HCT116 (cell line): ENCODE measurements around the gene TBATA. TPM values are rescaled to one million over a fixed set of nuclear protein-coding genes. Genes with fewer than 3 reads are reported as not detected.

Experiments used
- ATAC-seq: fragments of 200-7000 bp; cut with Tn5 transposase; 2 replicates; pipeline ENCODE4 v1.9.1; 2020; ENCODE audit warnings: mild to moderate bottlenecking, moderate library complexity
- BruUV-seq: library from RNA; stranded (reverse); fragments of 400-500 nt; replicated peaks from 2 replicates; lab custom pipeline; 2021; lab: Mats Ljungman, UMichigan
- CTCF ChIA-PET: fragments of 300-600 bp; sonication (Branson Sonifier 250); formaldehyde crosslinking; loops from one replicate; lab custom pipeline; 2021; ENCODE audit warnings: antibody characterized with exemption; lab: Charles Lee
- POLR2A ChIA-PET: fragments of 300-600, 350-600 bp; sonication (Branson Sonifier 250); formaldehyde crosslinking; loops from one replicate; lab custom pipeline; 2021; ENCODE audit warnings: antibody characterized with exemption; lab: Charles Lee
- RAD21 ChIA-PET, 2 experiments: fragments of 300-600 bp; sonication (Branson Sonifier 250); formaldehyde crosslinking; loops; one replicate each; lab custom pipeline; 2023; ENCODE audit warnings: low total read pairs in 2 of 2; ENCODE audit not compliant: uncharacterized antibody in 2 of 2, unreplicated experiment in 2 of 2, low non-redundant PET in 1 of 2; lab: Charles Lee
- DNase-seq: peaks from one replicate; pipeline ENCODE4 v3.0.0-alpha.2; 2010; ENCODE audit warnings: low read depth, low spot score
- H2AFZ ChIP-seq: fragments of 200-600 bp; shearing (Covaris generic), sonication (generic); 2 replicates; pipeline ENCODE4 v1.6.1; 2017; ENCODE audit warnings: low read depth, mixed run types, mixed read lengths, antibody characterized with exemption, low read length; ENCODE audit not compliant: poor library complexity, severe bottlenecking
- H3K27ac ChIP-seq: 2 replicates; pipeline ENCODE4 v1.5.1; 2012; ENCODE audit warnings: low read depth, low read length
- H3K27me3 ChIP-seq: fragments of 200-600 bp; sonication (generic); 2 replicates; pipeline ENCODE4 v1.6.1; 2016; ENCODE audit warnings: mixed run types, low read length, mixed read lengths; ENCODE audit not compliant: insufficient read depth
- H3K36me3 ChIP-seq, 2 experiments: fragments of 200-500 bp in 1 of 2; fragments of 200-600 bp in 1 of 2; sonication (Bioruptor generic) in 1 of 2; sonication (generic) in 1 of 2; 2 replicates each; pipeline versions ENCODE4 v1.5.1 to v1.6.1; 2014 to 2016; ENCODE audit warnings: low read length in 2 of 2, inconsistent platforms in 1 of 2, mixed read lengths in 1 of 2, mixed run types in 1 of 2; ENCODE audit not compliant: insufficient read depth in 2 of 2, control insufficient read depth in 1 of 2
- H3K4me1 ChIP-seq, 2 experiments: fragments of 200-600 bp in 1 of 2; sonication (generic) in 1 of 2; 2 replicates each; pipeline versions ENCODE4 v1.5.1 to v1.6.1; 2012 to 2017; ENCODE audit warnings: low read length in 2 of 2, inconsistent platforms in 1 of 2, mild to moderate bottlenecking in 1 of 2, mixed read lengths in 1 of 2, mixed run types in 1 of 2, moderate library complexity in 1 of 2; ENCODE audit not compliant: insufficient read depth in 2 of 2, control insufficient read depth in 1 of 2
- H3K4me2 ChIP-seq: fragments of 200-600 bp; sonication (generic); 2 replicates; pipeline ENCODE4 v1.6.1; 2017; ENCODE audit warnings: mixed run types, low read length, mixed read lengths
- H3K4me3 ChIP-seq, 2 experiments: fragments of 200-600 bp in 1 of 2; sonication (generic) in 1 of 2; replicated peaks in 1 of 2; 2 replicates each; pipeline ENCODE4 v1.5.1; 2011 to 2016; ENCODE audit warnings: low read length in 2 of 2, control low read depth in 1 of 2, low read depth in 1 of 2, mild to moderate bottlenecking in 1 of 2, mixed read lengths in 1 of 2, mixed run types in 1 of 2
- H3K79me2 ChIP-seq: fragments of 200-600 bp; sonication (generic); 2 replicates; pipeline ENCODE4 v1.6.1; 2017; ENCODE audit warnings: mild to moderate bottlenecking, mixed run types, low read length, moderate library complexity, mixed read lengths; ENCODE audit not compliant: insufficient read depth
- H3K9ac ChIP-seq: fragments of 200-600 bp; sonication (generic); 2 replicates; pipeline ENCODE4 v1.6.1; 2016; ENCODE audit warnings: low read length, mixed read lengths
- H3K9me2 ChIP-seq: fragments of 200-600 bp; sonication (generic), shearing (Covaris generic); 2 replicates; pipeline ENCODE4 v1.6.1; 2017; ENCODE audit warnings: mixed run types, mild to moderate bottlenecking, moderate library complexity; ENCODE audit not compliant: insufficient read depth
- H3K9me3 ChIP-seq, 2 experiments: fragments of 200-500 bp in 1 of 2; fragments of 200-600 bp in 1 of 2; sonication (Bioruptor generic) in 1 of 2; sonication (generic) in 1 of 2; 2 replicates each; pipeline ENCODE4 v1.6.1; 2014 to 2017; ENCODE audit warnings: low read length in 2 of 2, mixed read lengths in 2 of 2, inconsistent platforms in 1 of 2, low read depth in 1 of 2, mild to moderate bottlenecking in 1 of 2, mixed run types in 1 of 2, moderate library complexity in 1 of 2; ENCODE audit not compliant: control insufficient read depth in 1 of 2, insufficient read depth in 1 of 2
- H4K20me1 ChIP-seq: fragments of 200-600 bp; sonication (generic), shearing (Covaris generic); 2 replicates; pipeline ENCODE4 v1.6.1; 2017; ENCODE audit warnings: mixed run types, mild to moderate bottlenecking, moderate library complexity; ENCODE audit not compliant: insufficient read depth
- ATF3 ChIP-seq: IDR thresholded peaks from 2 replicates; pipeline ENCODE4 v1.6.1; 2012
- EZH2 ChIP-seq: fragments of 200-600 bp; sonication (generic); IDR thresholded peaks from 2 replicates; pipeline ENCODE4 v1.6.1; 2017; ENCODE audit warnings: antibody characterized with exemption, mixed run types
- FOSL1 ChIP-seq: IDR thresholded peaks from 2 replicates; pipeline ENCODE4 v1.6.1; 2012; ENCODE audit warnings: low read depth
- JUND ChIP-seq: IDR thresholded peaks from 2 replicates; pipeline ENCODE4 v1.6.1; 2012
- POLR2A ChIP-seq: IDR thresholded peaks from 2 replicates; pipeline ENCODE4 v1.7.0; 2011; ENCODE audit warnings: borderline replicate concordance; ENCODE audit not compliant: insufficient read depth, insufficient read length; ENCODE audit errors: extremely low read depth
- POLR2AphosphoS5 ChIP-seq: IDR thresholded peaks from 2 replicates; pipeline ENCODE4 v1.6.1; 2011; ENCODE audit warnings: mild to moderate bottlenecking, low read depth, low read length, moderate library complexity
- SIN3A ChIP-seq: IDR thresholded peaks from 2 replicates; pipeline ENCODE4 v1.6.1; 2012; ENCODE audit warnings: low read depth
- SRF ChIP-seq: IDR thresholded peaks from 2 replicates; pipeline ENCODE4 v1.6.1; 2012; ENCODE audit warnings: low read depth
- ZFX ChIP-seq: fragments of 450-650 bp; IDR thresholded peaks from 2 replicates; pipeline ENCODE4 v1.6.1; 2017
- intact Hi-C: fragments of 100-400 bp; cut with micrococcal nuclease; formaldehyde crosslinking; loops from 2 replicates; pipeline ENCODE4 v1.10.0; 2022
- total RNA-seq: library from RNA; stranded (reverse); gene quantifications from one replicate; pipeline ENCODE4 v1.2.1, GENCODE V29; 2021; ENCODE audit not compliant: unreplicated experiment
- TF ChIP-seq, protein P1 (sequence below): IDR thresholded peaks from 2 replicates; pipeline ENCODE4 v1.6.1; 2011; ENCODE audit warnings: mild to moderate bottlenecking, low read length, moderate library complexity; ENCODE audit not compliant: insufficient replicate concordance; ENCODE audit errors: extremely low read depth

Gene TBATA
- total RNA-seq, 1 experiment from 2014 or later, result not detected

GRCh38 chr10:70740406-70741288, 44.5 kb downstream of the TBATA start:
- no peak overlapping the region for H3K9ac ChIP-seq
- no TSS peak for BruUV-seq
- H4K20me1 ChIP-seq, result no peaks in the 10 kb centered on the region
- H3K36me3 ChIP-seq, result peaks cover 0 to 7% of the 10 kb centered on the region in 2 experiments; a peak in 1 of 4 replicates
- H3K27me3 ChIP-seq, result no peaks in the 10 kb centered on the region
- no peaks in the 10 kb centered on the region for H3K9me3 ChIP-seq
- CTCF ChIA-PET, result no interaction called here
- no peak overlapping the region for H2AFZ ChIP-seq
- no peaks in the 10 kb centered on the region for H3K79me2 ChIP-seq
- POLR2A ChIA-PET, result no interaction called here
- H3K4me3 ChIP-seq, result no peak overlapping the region
- RAD21 ChIA-PET, result no interaction called here
- H3K4me2 ChIP-seq, result no peak overlapping the region
- H3K27ac ChIP-seq, result no peak overlapping the region
- intact Hi-C loops, result no loop called here
- peaks cover 12 to 23% of the 10 kb centered on the region in 2 experiments for H3K4me1 ChIP-seq
- no peaks in the 10 kb centered on the region for H3K9me2 ChIP-seq
- ATAC-seq (no peak), DNase-seq (no peak)
- TF ChIP-seq SRF (no peak), POLR2AphosphoS5 (no peak), ZFX (no peak), POLR2A (no peak), FOSL1 (no peak), JUND (no peak), SIN3A (no peak), EZH2 (no peak), ATF3 (no peak)
- TF ChIP-seq, protein P1, sequence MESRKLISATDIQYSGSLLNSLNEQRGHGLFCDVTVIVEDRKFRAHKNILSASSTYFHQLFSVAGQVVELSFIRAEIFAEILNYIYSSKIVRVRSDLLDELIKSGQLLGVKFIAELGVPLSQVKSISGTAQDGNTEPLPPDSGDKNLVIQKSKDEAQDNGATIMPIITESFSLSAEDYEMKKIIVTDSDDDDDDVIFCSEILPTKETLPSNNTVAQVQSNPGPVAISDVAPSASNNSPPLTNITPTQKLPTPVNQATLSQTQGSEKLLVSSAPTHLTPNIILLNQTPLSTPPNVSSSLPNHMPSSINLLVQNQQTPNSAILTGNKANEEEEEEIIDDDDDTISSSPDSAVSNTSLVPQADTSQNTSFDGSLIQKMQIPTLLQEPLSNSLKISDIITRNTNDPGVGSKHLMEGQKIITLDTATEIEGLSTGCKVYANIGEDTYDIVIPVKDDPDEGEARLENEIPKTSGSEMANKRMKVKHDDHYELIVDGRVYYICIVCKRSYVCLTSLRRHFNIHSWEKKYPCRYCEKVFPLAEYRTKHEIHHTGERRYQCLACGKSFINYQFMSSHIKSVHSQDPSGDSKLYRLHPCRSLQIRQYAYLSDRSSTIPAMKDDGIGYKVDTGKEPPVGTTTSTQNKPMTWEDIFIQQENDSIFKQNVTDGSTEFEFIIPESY, result no peak
- TF ChIP-seq, all 23 proteins: peak for 0
